Thoracic aorta (tissue), 2 donors: ENCODE measurements around the gene KCNMB2. TPM values are rescaled to one million over a fixed set of nuclear protein-coding genes. Genes with fewer than 3 reads are reported as not detected.

Experiments
- ATAC-seq: fragments of 150-250 bp; one replicate; pipeline ENCODE4 v1.8.0; 2017; ENCODE audit warnings: low read depth; ENCODE audit not compliant: insufficient number of reproducible peaks, low FRiP score
- DNase-seq: peaks from one replicate; pipeline ENCODE4 v3.0.0-alpha.2; 2020; ENCODE audit warnings: low spot score
- H3K27ac ChIP-seq, 2 donors: fragments of 200-600 bp; sonication (generic); 1 replicate in 1 of 2; 2 replicates in 1 of 2; pipeline ENCODE4 v1.5.1; 2016; ENCODE audit warnings: mild to moderate bottlenecking in 2 of 2, moderate library complexity in 2 of 2
- H3K27me3 ChIP-seq: fragments of 200-600 bp; sonication (generic); replicated peaks from 2 replicates; pipeline ENCODE4 v1.6.0; 2016; ENCODE audit warnings: mild to moderate bottlenecking; ENCODE audit not compliant: insufficient read depth
- H3K36me3 ChIP-seq: fragments of 200-600 bp; sonication (generic); one replicate; pipeline ENCODE4 v1.5.1; 2016
- H3K4me1 ChIP-seq, 2 donors: fragments of 200-600 bp; sonication (generic); 1 replicate in 1 of 2; 2 replicates in 1 of 2; pipeline versions ENCODE4 v1.5.1 to v1.6.0; 2016; ENCODE audit warnings: low read depth in 2 of 2, mild to moderate bottlenecking in 1 of 2; ENCODE audit not compliant: control insufficient read depth in 1 of 2
- H3K4me3 ChIP-seq: fragments of 200-600 bp; sonication (generic); 2 replicates; pipeline ENCODE4 v1.5.1; 2016; ENCODE audit warnings: mild to moderate bottlenecking
- H3K9me3 ChIP-seq: fragments of 200-600 bp; sonication (generic); 2 replicates; pipeline ENCODE4 v1.5.1; 2016
- CTCF ChIP-seq: fragments of 200-600 bp; sonication (generic); IDR thresholded peaks from one replicate; pipeline ENCODE4 v1.5.1; 2019; ENCODE audit warnings: antibody characterized with exemption
- total RNA-seq, 2 donors: library from RNA; depleted of rRNA; stranded (reverse); fragments of >200 nt; gene quantifications; one replicate each; pipeline versions ENCODE4 v1.1.0 to v1.2.3, GENCODE V29; 2016

The KCNMB2 gene
- total RNA-seq, 2 donors from 2014 or later = not detected

DNA sequence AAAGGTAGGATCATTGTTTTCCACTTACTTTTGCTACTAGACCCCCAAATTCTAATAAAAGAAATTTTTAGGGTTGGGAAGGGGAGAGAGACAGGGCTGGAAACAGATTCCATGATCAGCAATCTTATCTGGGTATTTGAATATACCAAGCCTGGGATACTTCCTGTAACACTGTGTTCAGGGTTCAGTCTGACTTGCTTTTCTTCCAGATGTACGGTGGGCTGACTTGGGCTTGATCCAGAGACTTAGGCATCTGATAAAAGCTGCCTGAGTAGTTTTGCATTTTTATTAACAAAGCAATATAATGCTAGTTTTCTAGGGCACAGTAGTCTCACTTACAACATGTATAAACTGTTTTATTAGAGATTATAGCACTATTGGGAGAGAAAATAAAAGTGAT lies 49.2 kb downstream of the KCNMB2 start:
- Histone ChIP-seq H3K4me3 (no peak overlapping the region), H3K36me3 (no peaks in the 10 kb centered on the region), H3K4me1 (no peaks in the 10 kb centered on the region), H3K27me3 (no peaks in the 10 kb centered on the region), H3K9me3 (peaks cover 4% of the 10 kb centered on the region), H3K27ac (no peak overlapping the region)
- no peak for TF ChIP-seq CTCF
- DNase-seq (no peak), ATAC-seq (no peak)

- no peak overlapping the region for H3K4me3 ChIP-seq
- H3K9me3 ChIP-seq = peaks cover under 1% of the 10 kb centered on the region
- no peaks in the 10 kb centered on the region for H3K4me1 ChIP-seq
- H3K27me3 ChIP-seq = no peaks in the 10 kb centered on the region
- TF ChIP-seq CTCF = no peak
- H3K27ac ChIP-seq = no peak overlapping the region
- DNase-seq (no peak), ATAC-seq (no peak)
- no peaks in the 10 kb centered on the region for H3K36me3 ChIP-seq
Measured at GRCh38 chr3:178586076-178586475, 49.8 kb downstream of the KCNMB2 start.

GRCh38 chr3:178588628-178589027 lies 52.4 kb downstream of the KCNMB2 start:
- TF ChIP-seq CTCF = no peak
- Histone ChIP-seq H3K36me3 (no peaks in the 10 kb centered on the region), H3K27me3 (no peaks in the 10 kb centered on the region), H3K27ac (no peak overlapping the region), H3K4me3 (no peak overlapping the region), H3K9me3 (no peaks in the 10 kb centered on the region), H3K4me1 (no peaks in the 10 kb centered on the region)
- DNase-seq (no peak), ATAC-seq (no peak)

DNA sequence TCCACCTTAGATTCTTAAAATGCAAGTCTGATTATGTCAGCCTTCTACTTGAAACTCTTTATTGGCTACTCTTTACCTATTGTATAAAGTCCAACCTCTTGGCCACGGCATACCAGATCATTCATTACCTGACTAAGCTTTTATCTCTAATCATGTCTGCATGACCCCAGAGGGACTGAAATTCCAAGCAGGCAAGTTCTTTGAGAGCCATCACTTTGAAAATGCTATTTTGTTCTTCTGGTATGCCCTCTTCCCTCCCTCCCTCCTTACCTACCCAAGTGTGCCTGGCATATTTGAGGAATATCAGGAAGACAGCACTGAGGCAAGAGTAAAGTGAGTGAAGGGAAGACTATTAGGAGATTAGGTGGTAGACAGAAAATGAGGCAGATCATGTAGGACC lies 57.5 kb downstream of the KCNMB2 start:
- Histone ChIP-seq H3K27ac (no peak overlapping the region), H3K27me3 (no peaks in the 10 kb centered on the region), H3K9me3 (no peaks in the 10 kb centered on the region), H3K36me3 (no peaks in the 10 kb centered on the region), H3K4me3 (no peak overlapping the region), H3K4me1 (no peaks in the 10 kb centered on the region)
- no peak for ATAC-seq
- no peak for DNase-seq
- TF ChIP-seq CTCF = no peak

- Histone ChIP-seq H3K4me1 (no peaks in the 10 kb centered on the region), H3K27me3 (no peaks in the 10 kb centered on the region), H3K36me3 (no peaks in the 10 kb centered on the region), H3K4me3 (no peak overlapping the region), H3K27ac (no peak overlapping the region), H3K9me3 (no peaks in the 10 kb centered on the region)
- no peak for DNase-seq
- no peak for ATAC-seq
- TF ChIP-seq CTCF = no peak
Measured at GRCh38 chr3:178597371-178597770, 61.1 kb downstream of the KCNMB2 start.
